Tibial artery (tissue), 4 donors: Measurements from ENCODE around the gene ACO2.
"Not testable (repeated sequence)": the region's sequence is repeated elsewhere in the genome, so short reads cannot be mapped to it uniquely, and the experiment has no call there.

Source experiments
- DNase-seq, 2 donors: peaks; one replicate each; pipeline ENCODE4 v3.0.0-alpha.2; 2019
- H3K27ac ChIP-seq, 2 donors: fragments of 200-600 bp; sonication (generic) in 1 of 2; 1 replicate in 1 of 2; 2 replicates in 1 of 2; pipeline ENCODE4 v1.5.1; 2018 to 2019; ENCODE audit warnings: mild to moderate bottlenecking in 1 of 2
- H3K27me3 ChIP-seq, 2 donors: fragments of 200-600 bp; sonication (generic) in 1 of 2; one replicate each; pipeline versions ENCODE4 v1.5.1 to v1.6.0; 2016 to 2019
- H3K36me3 ChIP-seq, 3 donors: fragments of 200-600 bp; sonication (generic) in 2 of 3; one replicate each; pipeline ENCODE4 v1.5.1; 2016 to 2019; ENCODE audit warnings: mild to moderate bottlenecking in 2 of 3
- H3K4me1 ChIP-seq, 4 donors: fragments of 200-600 bp; sonication (generic) in 2 of 4; 1 replicate in 3 of 4; 2 replicates in 1 of 4; pipeline ENCODE4 v1.5.1; 2016 to 2019
- H3K4me3 ChIP-seq, 2 donors: fragments of 200-600 bp; sonication (generic) in 1 of 2; 1 replicate in 1 of 2; 2 replicates in 1 of 2; pipeline ENCODE4 v1.5.1; 2018 to 2019; ENCODE audit warnings: mild to moderate bottlenecking in 2 of 2
- H3K9me3 ChIP-seq, 3 donors: fragments of 200-600 bp; sonication (generic) in 1 of 3; one replicate each; pipeline ENCODE4 v1.5.1; 2016 to 2019
- intact Hi-C: fragments of 100-400 bp; cut with DNase I; formaldehyde crosslinking; loops from one replicate; pipeline ENCODE4 v1.15.0; 2023; ENCODE audit warnings: low total_unique reads
- TF ChIP-seq, protein P1 (sequence below), 2 experiments: fragments of 200-600 bp in 1 of 2; fragments of 450-650 bp in 1 of 2; IDR thresholded peaks; one replicate each; pipeline ENCODE4 v1.5.1; 2017 to 2019; ENCODE audit warnings: antibody characterized with exemption in 2 of 2, mild to moderate bottlenecking in 1 of 2, moderate library complexity in 1 of 2

Gene ACO2

GRCh38 chr22:41435560-41435959 is 33.4 kb upstream of the ACO2 start:
- peaks cover 65 to 77% (median 73%) of the 10 kb centered on the region in 3 donors for H3K36me3 ChIP-seq
- intact Hi-C loops: no loop called here

DNA sequence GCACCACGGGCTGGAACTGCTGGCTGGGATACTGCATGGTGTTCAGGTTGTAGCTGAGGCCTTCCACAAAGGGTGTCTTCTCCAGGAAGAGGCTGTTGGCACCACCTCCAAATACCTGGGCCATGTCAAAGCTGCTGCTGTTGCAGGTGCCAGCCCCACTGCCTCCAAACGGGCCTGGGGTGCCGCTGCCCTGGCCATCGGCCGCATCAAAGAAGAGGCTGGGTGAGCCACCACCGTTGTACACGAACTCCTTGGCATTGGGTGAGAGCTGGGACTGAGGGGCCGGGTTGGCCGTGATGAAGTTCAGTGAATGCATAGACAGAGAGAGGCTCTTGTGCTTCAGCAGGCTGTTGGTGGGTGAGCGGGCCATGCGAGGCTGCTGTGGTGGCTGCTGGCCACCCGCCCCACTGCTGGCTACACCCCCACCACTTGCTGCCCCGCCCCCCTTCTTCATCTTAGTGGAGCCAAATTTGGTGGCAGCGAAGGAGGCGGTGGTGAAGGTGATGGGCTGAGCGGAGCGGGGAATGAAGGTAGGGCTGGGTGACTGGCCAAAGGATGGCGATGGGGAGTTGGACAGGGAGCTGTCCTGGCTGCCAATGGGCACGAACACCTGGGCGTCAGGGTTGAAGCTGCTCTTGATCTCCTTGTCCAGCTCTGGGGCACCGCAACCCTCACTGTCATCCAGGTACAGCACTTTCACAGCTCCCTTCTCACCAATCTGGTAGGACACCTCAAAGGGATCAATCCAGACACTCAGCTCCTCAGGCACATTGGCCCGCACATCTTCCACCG is 32.4 kb upstream of the ACO2 start:
- TF ChIP-seq, protein P1, sequence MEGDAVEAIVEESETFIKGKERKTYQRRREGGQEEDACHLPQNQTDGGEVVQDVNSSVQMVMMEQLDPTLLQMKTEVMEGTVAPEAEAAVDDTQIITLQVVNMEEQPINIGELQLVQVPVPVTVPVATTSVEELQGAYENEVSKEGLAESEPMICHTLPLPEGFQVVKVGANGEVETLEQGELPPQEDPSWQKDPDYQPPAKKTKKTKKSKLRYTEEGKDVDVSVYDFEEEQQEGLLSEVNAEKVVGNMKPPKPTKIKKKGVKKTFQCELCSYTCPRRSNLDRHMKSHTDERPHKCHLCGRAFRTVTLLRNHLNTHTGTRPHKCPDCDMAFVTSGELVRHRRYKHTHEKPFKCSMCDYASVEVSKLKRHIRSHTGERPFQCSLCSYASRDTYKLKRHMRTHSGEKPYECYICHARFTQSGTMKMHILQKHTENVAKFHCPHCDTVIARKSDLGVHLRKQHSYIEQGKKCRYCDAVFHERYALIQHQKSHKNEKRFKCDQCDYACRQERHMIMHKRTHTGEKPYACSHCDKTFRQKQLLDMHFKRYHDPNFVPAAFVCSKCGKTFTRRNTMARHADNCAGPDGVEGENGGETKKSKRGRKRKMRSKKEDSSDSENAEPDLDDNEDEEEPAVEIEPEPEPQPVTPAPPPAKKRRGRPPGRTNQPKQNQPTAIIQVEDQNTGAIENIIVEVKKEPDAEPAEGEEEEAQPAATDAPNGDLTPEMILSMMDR (IDR thresholded peaks at IDR 0.05): no peak
- no peaks in the 10 kb centered on the region for H3K27me3 ChIP-seq
- H3K9me3 ChIP-seq: no peaks in the 10 kb centered on the region
- peaks cover 61 to 76% (median 75%) of the 10 kb centered on the region in 3 donors for H3K36me3 ChIP-seq
- peaks cover 0 to 89% (median 52%) of the 10 kb centered on the region in 4 donors for H3K4me1 ChIP-seq
- DNase-seq: no peak
- intact Hi-C loops: no loop called here
- H3K27ac ChIP-seq: peak overlapping the region; percentile 3 to 52
- H3K4me3 ChIP-seq: no peak overlapping the region

More at GRCh38 chr22:41435560-41435959, 33.4 kb upstream of the ACO2 start:
- Histone ChIP-seq H3K4me3 (no peak overlapping the region), H3K27me3 (no peaks in the 10 kb centered on the region), H3K4me1 (peaks cover 0 to 79% (median 45%) of the 10 kb centered on the region in 4 donors), H3K9me3 (no peaks in the 10 kb centered on the region), H3K27ac (peak overlapping the region; percentile 48 to 52)
- no peak for DNase-seq
- TF ChIP-seq, protein P1 (IDR thresholded peaks at IDR 0.05): no peak

- DNase-seq: no peak
- intact Hi-C loops: no loop called here
- H3K36me3 ChIP-seq: peaks cover 54 to 76% (median 69%) of the 10 kb centered on the region in 3 donors
- TF ChIP-seq, protein P1 (IDR thresholded peaks at IDR 0.05): no peak
- peak overlapping the region in 1 of 2 donors; percentile 3 for H3K27ac ChIP-seq
- H3K4me3 ChIP-seq: no peak overlapping the region
- H3K9me3 ChIP-seq: no peaks in the 10 kb centered on the region
- no peaks in the 10 kb centered on the region for H3K27me3 ChIP-seq
- H3K4me1 ChIP-seq: peaks cover 0 to 96% (median 56%) of the 10 kb centered on the region in 4 donors
Measured at GRCh38 chr22:41437198-41437597, 31.7 kb upstream of the ACO2 start.

DNA sequence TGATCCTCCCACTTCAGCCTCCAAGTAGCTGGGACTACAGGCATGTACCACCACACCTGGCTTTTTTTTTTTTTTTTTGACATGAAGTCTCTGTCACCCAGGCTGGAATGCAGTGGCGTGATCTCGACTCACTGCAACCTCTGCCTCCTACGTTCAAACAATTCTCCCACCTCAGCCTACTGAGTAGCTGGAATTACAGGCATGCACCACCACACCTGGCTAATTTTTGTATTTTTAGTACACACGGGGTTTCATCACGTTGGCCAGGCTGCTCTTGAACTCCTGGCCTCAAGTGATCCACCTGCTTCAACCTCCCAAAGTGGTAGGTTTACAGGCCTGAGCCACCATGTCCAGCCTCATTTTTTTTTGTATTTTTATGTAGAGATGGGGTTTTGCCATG is 28.4 kb upstream of the ACO2 start:
- peak overlapping the region in 1 of 2 donors; percentile 38 for H3K27ac ChIP-seq
- H3K4me1 ChIP-seq: peaks cover 4 to 82% (median 51%) of the 10 kb centered on the region in 4 donors
- intact Hi-C loops, H3K9me3 ChIP-seq, H3K4me3 ChIP-seq, DNase-seq, H3K27me3 ChIP-seq: not testable (repeated sequence)
- H3K36me3 ChIP-seq: peaks cover 35 to 61% (median 51%) of the 10 kb centered on the region in 3 donors

- Histone ChIP-seq H3K27me3 (no peaks in the 10 kb centered on the region), H3K4me1 (peaks cover 4 to 64% (median 39%) of the 10 kb centered on the region in 4 donors), H3K27ac (peak overlapping the region in 1 of 2 donors; percentile 22), H3K4me3 (peak overlapping the region in 1 of 2 donors; percentile 1), H3K9me3 (no peaks in the 10 kb centered on the region), H3K36me3 (peaks cover 17 to 42% (median 32%) of the 10 kb centered on the region in 3 donors)
- intact Hi-C loops: no loop called here
- DNase-seq: no peak
- TF ChIP-seq, protein P1 (IDR thresholded peaks at IDR 0.05): no peak
Measured at GRCh38 chr22:41442240-41442792, 26.6 kb upstream of the ACO2 start.
